BE2C (cell line): Measurements from ENCODE around the gene CCDC68.

Experiments
- DNase-seq: peaks from one replicate; pipeline ENCODE4 v3.0.0-alpha.2; 2020
- H3K27me3 ChIP-seq: fragments of 250-450 bp; sonication (Bioruptor Pico); 2 replicates; pipeline ENCODE4 v1.5.1; 2020; ENCODE audit warnings: mild to moderate bottlenecking
- H3K36me3 ChIP-seq: fragments of 250-450 bp; sonication (Bioruptor Pico); 2 replicates; pipeline ENCODE4 v1.5.1; 2020; ENCODE audit warnings: mild to moderate bottlenecking
- H3K4me1 ChIP-seq: fragments of 250-450 bp; sonication (Bioruptor Pico); 2 replicates; pipeline ENCODE4 v1.5.1; 2020
- H3K4me3 ChIP-seq: 2 replicates; pipeline ENCODE4 v1.5.1; 2011; ENCODE audit warnings: low read depth, low read length
- H3K9me3 ChIP-seq: fragments of 250-450 bp; sonication (Bioruptor Pico); 2 replicates; pipeline ENCODE4 v1.5.1; 2020
- TF ChIP-seq, protein P1 (sequence below): IDR thresholded peaks from 2 replicates; pipeline ENCODE4 v1.5.1; 2012; ENCODE audit warnings: mild to moderate bottlenecking, low read depth, low read length

Gene CCDC68

GRCh38 chr18:54946149-54946581 lies 13.1 kb downstream of the CCDC68 start:
- Histone ChIP-seq H3K27me3 (no peaks in the 10 kb centered on the region), H3K36me3 (no peaks in the 10 kb centered on the region), H3K4me3 (peak overlapping the region; percentile 54), H3K9me3 (no peaks in the 10 kb centered on the region), H3K4me1 (no peaks in the 10 kb centered on the region)
- DNase-seq, result no peak
- TF ChIP-seq, protein P1, sequence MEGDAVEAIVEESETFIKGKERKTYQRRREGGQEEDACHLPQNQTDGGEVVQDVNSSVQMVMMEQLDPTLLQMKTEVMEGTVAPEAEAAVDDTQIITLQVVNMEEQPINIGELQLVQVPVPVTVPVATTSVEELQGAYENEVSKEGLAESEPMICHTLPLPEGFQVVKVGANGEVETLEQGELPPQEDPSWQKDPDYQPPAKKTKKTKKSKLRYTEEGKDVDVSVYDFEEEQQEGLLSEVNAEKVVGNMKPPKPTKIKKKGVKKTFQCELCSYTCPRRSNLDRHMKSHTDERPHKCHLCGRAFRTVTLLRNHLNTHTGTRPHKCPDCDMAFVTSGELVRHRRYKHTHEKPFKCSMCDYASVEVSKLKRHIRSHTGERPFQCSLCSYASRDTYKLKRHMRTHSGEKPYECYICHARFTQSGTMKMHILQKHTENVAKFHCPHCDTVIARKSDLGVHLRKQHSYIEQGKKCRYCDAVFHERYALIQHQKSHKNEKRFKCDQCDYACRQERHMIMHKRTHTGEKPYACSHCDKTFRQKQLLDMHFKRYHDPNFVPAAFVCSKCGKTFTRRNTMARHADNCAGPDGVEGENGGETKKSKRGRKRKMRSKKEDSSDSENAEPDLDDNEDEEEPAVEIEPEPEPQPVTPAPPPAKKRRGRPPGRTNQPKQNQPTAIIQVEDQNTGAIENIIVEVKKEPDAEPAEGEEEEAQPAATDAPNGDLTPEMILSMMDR, result no peak

- Histone ChIP-seq H3K9me3 (no peaks in the 10 kb centered on the region), H3K27me3 (no peaks in the 10 kb centered on the region), H3K4me3 (peak overlapping the region; percentile 54)
Measured at GRCh38 chr18:54945576-54946125, 13.6 kb downstream of the CCDC68 start.

GRCh38 chr18:54942569-54942968 lies 16.7 kb downstream of the CCDC68 start:
- Histone ChIP-seq H3K9me3 (no peaks in the 10 kb centered on the region), H3K4me1 (no peaks in the 10 kb centered on the region), H3K27me3 (no peaks in the 10 kb centered on the region), H3K4me3 (no peak overlapping the region), H3K36me3 (no peaks in the 10 kb centered on the region)
- DNase-seq, result no peak
- TF ChIP-seq, protein P1, result no peak

More at GRCh38 chr18:54945576-54946125, 13.6 kb downstream of the CCDC68 start:
- no peak for DNase-seq
- H3K36me3 ChIP-seq, result no peaks in the 10 kb centered on the region
- no peaks in the 10 kb centered on the region for H3K4me1 ChIP-seq
- TF ChIP-seq, protein P1, result no peak

DNA sequence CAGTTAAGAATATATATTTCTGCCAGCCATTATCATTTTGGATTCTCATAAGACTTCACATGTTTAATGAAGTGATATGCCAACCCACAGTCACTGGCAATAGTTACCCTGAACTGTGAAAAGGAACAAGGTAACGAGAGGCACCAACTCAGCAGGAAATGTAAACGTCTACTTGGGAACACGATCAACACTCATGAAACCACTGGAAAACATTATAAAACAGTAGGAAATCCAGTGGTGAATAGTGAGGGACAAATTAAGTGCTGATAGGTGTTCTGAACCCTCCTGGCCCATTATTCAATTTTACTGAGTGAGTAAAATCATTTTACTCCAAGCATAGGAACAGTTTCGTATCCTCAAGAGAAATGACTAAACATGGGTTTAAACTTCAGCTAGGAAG lies 17.1 kb downstream of the CCDC68 start:
- Histone ChIP-seq H3K27me3 (no peaks in the 10 kb centered on the region), H3K9me3 (no peaks in the 10 kb centered on the region), H3K4me1 (no peaks in the 10 kb centered on the region), H3K4me3 (no peak overlapping the region), H3K36me3 (no peaks in the 10 kb centered on the region)
- DNase-seq, result no peak
- TF ChIP-seq, protein P1, result no peak

DNA sequence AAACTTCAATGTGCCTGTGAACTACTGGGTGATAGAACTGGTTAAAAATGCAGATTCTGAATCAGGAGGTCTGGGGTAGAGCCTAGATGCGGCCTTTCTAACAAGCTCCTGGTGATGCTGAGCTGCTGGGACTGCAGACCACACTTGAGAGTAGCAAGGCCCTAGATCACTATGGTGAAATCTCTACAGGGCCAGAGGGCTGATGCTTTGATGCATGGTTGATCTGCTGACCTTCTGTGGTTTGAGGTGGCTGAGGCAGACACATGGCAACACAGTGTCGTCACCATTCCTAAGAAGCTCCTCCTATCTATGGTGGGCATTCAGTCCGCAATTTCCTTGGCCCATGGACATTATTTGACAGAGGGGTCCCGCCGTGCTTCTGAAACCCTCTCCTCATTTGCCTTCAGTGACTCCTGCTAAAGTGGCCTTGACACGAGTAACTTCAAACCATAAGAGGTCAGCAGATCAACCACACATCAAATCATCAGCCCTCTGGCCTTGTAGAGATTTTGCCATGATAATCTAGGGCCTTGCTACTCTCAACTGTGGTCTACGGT lies 19.8 kb downstream of the CCDC68 start:
- Histone ChIP-seq H3K4me3 (no peak overlapping the region), H3K36me3 (no peaks in the 10 kb centered on the region), H3K9me3 (no peaks in the 10 kb centered on the region), H3K27me3 (no peaks in the 10 kb centered on the region), H3K4me1 (no peaks in the 10 kb centered on the region)
- no peak for DNase-seq
- TF ChIP-seq, protein P1, result no peak

DNA sequence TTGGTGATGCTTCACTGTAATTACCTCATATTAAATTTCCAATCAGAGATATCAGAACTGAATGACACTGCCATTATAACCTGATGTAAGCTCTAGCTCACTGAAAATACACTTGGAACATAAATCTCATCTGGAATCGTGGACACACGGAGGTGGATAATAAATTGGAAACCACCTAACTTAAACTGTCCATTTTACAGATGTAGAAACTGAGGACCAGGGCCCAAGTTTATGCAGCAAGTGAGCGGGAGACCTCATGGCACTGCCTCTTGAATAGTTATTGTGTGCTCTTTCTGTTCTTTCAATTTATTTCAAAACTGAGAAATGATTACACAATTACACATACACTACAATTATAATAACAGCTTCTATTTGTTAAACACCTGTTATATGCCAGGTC lies 20.8 kb downstream of the CCDC68 start:
- TF ChIP-seq, protein P1, result no peak
- DNase-seq, result no peak
- Histone ChIP-seq H3K27me3 (no peaks in the 10 kb centered on the region), H3K4me1 (no peaks in the 10 kb centered on the region), H3K9me3 (no peaks in the 10 kb centered on the region), H3K4me3 (no peak overlapping the region), H3K36me3 (no peaks in the 10 kb centered on the region)
